GM12864 (cell line): ENCODE results near the gene MGARP.
A peak's percentile ranks its signal among the peaks of the same experiment; 100 is the strongest.
"Not testable (repeated sequence)": the region's sequence is repeated elsewhere in the genome, so short reads cannot be mapped to it uniquely, and the experiment has no call there.

ENCODE experiments used
- DNase-seq: peaks from one replicate; pipeline ENCODE4 v3.0.0-alpha.2; 2011; ENCODE audit warnings: low read depth
- H3K4me3 ChIP-seq: 2 replicates; pipeline ENCODE4 v1.5.1; 2011; ENCODE audit warnings: mild to moderate bottlenecking, low read depth, low read length, control low read depth
- TF ChIP-seq, protein P1 (sequence below): IDR thresholded peaks from 2 replicates; pipeline ENCODE4 v1.5.1; 2011; ENCODE audit warnings: low read depth, mild to moderate bottlenecking, moderate library complexity, low read length, control low read depth, inconsistent platforms; ENCODE audit errors: missing control alignments

MGARP gene

DNA sequence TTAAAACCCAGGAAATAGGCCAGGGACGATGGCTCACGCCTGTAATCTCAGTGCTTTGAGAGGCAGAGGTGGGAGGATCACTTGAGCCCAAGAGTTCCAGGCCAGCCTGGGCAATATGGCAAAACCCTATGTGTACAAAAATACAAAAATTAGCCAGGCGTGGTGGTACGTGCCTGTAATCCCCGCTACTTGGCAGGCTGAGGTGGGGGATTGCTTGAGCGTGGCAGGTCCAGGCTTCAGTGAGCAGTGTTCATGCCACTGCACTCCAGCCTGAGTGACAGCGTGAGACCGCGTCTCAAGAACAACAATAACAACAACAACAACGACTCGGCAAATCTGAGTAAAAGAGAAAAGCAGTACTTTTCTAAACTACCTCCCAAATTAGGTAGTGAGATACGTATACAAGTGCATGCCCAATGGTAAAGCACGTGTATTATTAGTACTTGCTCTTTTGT lies 35.2 kb upstream of the MGARP start:
- DNase-seq, result no peak
- H3K4me3 ChIP-seq, result peak overlapping the region; percentile 35
- TF ChIP-seq, protein P1, sequence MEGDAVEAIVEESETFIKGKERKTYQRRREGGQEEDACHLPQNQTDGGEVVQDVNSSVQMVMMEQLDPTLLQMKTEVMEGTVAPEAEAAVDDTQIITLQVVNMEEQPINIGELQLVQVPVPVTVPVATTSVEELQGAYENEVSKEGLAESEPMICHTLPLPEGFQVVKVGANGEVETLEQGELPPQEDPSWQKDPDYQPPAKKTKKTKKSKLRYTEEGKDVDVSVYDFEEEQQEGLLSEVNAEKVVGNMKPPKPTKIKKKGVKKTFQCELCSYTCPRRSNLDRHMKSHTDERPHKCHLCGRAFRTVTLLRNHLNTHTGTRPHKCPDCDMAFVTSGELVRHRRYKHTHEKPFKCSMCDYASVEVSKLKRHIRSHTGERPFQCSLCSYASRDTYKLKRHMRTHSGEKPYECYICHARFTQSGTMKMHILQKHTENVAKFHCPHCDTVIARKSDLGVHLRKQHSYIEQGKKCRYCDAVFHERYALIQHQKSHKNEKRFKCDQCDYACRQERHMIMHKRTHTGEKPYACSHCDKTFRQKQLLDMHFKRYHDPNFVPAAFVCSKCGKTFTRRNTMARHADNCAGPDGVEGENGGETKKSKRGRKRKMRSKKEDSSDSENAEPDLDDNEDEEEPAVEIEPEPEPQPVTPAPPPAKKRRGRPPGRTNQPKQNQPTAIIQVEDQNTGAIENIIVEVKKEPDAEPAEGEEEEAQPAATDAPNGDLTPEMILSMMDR, result no peak

GRCh38 chr4:139314047-139314800 lies 34.2 kb upstream of the MGARP start:
- DNase-seq, result no peak
- TF ChIP-seq, protein P1, result no peak
- no peak overlapping the region for H3K4me3 ChIP-seq

- not testable (repeated sequence) for H3K4me3 ChIP-seq, DNase-seq
These were observed 33.4 kb upstream of the MGARP start for GRCh38 chr4:139313414-139313813.

DNA sequence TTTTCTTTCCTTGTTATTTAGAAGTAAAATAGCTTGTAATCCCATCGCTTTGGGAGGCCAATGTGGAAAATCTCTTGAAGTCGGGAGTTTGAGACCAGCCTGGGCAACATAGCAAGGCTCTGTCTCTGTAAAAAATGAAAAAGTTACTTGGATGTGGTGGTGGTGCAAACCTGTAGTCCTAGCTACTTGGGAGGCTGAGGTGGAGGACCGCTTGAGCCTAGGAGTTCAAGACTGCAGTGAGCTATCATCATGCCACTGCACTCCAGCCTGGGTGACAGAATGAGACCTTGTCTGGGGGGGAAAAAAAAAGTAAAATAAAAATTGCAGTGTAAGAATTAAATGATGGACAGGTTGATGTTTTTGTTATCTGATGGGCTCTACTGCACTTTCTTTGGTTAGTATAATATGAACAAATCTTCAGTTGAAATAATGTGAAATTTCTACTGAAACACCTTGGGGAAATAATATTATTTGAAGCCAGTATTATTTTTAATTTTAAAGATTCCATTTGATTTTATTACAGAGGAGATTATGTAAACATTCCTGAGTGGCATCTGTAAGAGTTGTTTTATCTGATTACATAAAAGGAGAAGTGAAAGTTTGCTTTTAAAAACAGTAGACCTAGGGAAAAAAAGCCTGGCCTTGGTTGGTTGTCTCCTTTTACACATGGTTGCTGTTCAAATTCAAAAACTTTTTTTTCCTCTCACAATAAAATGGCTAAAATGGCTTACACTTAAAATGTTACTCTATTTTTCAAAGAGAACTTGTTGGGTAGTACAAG lies 32.7 kb upstream of the MGARP start:
- TF ChIP-seq, protein P1, result no peak
- no peak for DNase-seq
- no peak overlapping the region for H3K4me3 ChIP-seq

- DNase-seq, result no peak
- TF ChIP-seq, protein P1, result no peak
- no peak overlapping the region for H3K4me3 ChIP-seq
These were observed 31.9 kb upstream of the MGARP start for GRCh38 chr4:139311909-139312308.

GRCh38 chr4:139304920-139305319 lies 24.9 kb upstream of the MGARP start:
- no peak overlapping the region for H3K4me3 ChIP-seq
- TF ChIP-seq, protein P1, result no peak
- no peak for DNase-seq

- DNase-seq, result no peak
- H3K4me3 ChIP-seq, result peak within 1 kb of the TSS; percentile 63
- TF ChIP-seq, protein P1, result peak; percentile 33
These were observed 22.0 kb upstream of the MGARP start, which contains the start of gene NDUFC1 for GRCh38 chr4:139301821-139302611. Gene NDUFC1 (minus strand): TSS chr4:139302477. CDS start chr4:139295798, 6,679 bp downstream.
